ENCODE measurements around the gene NOP14.

GRCh38 chr4:2937146-2937857, 25.9 kb downstream of the NOP14 start:
- TF ChIP-seq, protein P1, sequence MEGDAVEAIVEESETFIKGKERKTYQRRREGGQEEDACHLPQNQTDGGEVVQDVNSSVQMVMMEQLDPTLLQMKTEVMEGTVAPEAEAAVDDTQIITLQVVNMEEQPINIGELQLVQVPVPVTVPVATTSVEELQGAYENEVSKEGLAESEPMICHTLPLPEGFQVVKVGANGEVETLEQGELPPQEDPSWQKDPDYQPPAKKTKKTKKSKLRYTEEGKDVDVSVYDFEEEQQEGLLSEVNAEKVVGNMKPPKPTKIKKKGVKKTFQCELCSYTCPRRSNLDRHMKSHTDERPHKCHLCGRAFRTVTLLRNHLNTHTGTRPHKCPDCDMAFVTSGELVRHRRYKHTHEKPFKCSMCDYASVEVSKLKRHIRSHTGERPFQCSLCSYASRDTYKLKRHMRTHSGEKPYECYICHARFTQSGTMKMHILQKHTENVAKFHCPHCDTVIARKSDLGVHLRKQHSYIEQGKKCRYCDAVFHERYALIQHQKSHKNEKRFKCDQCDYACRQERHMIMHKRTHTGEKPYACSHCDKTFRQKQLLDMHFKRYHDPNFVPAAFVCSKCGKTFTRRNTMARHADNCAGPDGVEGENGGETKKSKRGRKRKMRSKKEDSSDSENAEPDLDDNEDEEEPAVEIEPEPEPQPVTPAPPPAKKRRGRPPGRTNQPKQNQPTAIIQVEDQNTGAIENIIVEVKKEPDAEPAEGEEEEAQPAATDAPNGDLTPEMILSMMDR (IDR thresholded peaks at IDR 0.05), result no peak
- TF ChIP-seq POLR2AphosphoS5 (IDR thresholded peaks at IDR 0.05), result peak; percentile 86
